Central memory CD8-positive, alpha-beta T cell (primary cell): ENCODE measurements around the gene DDIT3.

ENCODE experiments used
- ATAC-seq: fragments of 150-1000 bp; cut with Tn5 transposase; replicated peaks from 2 replicates; pipeline ENCODE4 v1.10.0; 2022; ENCODE audit warnings: mild to moderate bottlenecking, moderate FRiP score, moderate number of reproducible peaks; ENCODE audit not compliant: poor library complexity, severe bottlenecking; ENCODE audit errors: extremely low read depth
- DNase-seq, 2 donors: peaks; one replicate each; pipeline ENCODE4 v3.0.0; 2021; ENCODE audit warnings: low spot score in 2 of 2
- H3K27ac Mint-ChIP-seq: one replicate; pipeline ENCODE4 v1.8.0; 2022; ENCODE audit warnings: low read depth, mild to moderate bottlenecking, moderate library complexity, mixed read lengths
- H3K27me3 Mint-ChIP-seq: one replicate; pipeline ENCODE4 v1.8.0; 2022; ENCODE audit warnings: mixed read lengths
- H3K36me3 Mint-ChIP-seq: one replicate; pipeline ENCODE4 v1.8.0; 2022; ENCODE audit warnings: mild to moderate bottlenecking, moderate library complexity, mixed read lengths; ENCODE audit not compliant: insufficient read depth
- H3K4me1 Mint-ChIP-seq: one replicate; pipeline ENCODE4 v1.8.0; 2022; ENCODE audit warnings: mixed read lengths
- H3K4me3 Mint-ChIP-seq: one replicate; pipeline ENCODE4 v1.8.0; 2022; ENCODE audit warnings: mild to moderate bottlenecking, moderate library complexity, mixed read lengths
- H3K9me3 Mint-ChIP-seq: one replicate; pipeline ENCODE4 v1.8.0; 2022; ENCODE audit warnings: mixed read lengths

The DDIT3 gene

GRCh38 chr12:57477710-57478681, 42.3 kb downstream of the DDIT3 start:
- DNase-seq, result peak in 1 of 2 donors; percentile 54
- Mint-ChIP-seq H3K4me3 (peak overlapping the region; percentile 96), H3K27me3 (no peaks in the 10 kb centered on the region), H3K9me3 (no peaks in the 10 kb centered on the region), H3K36me3 (peaks cover 61% of the 10 kb centered on the region), H3K4me1 (peaks cover 79% of the 10 kb centered on the region), H3K27ac (peak overlapping the region; percentile 97)
- ATAC-seq, result peak; percentile 33

DNA sequence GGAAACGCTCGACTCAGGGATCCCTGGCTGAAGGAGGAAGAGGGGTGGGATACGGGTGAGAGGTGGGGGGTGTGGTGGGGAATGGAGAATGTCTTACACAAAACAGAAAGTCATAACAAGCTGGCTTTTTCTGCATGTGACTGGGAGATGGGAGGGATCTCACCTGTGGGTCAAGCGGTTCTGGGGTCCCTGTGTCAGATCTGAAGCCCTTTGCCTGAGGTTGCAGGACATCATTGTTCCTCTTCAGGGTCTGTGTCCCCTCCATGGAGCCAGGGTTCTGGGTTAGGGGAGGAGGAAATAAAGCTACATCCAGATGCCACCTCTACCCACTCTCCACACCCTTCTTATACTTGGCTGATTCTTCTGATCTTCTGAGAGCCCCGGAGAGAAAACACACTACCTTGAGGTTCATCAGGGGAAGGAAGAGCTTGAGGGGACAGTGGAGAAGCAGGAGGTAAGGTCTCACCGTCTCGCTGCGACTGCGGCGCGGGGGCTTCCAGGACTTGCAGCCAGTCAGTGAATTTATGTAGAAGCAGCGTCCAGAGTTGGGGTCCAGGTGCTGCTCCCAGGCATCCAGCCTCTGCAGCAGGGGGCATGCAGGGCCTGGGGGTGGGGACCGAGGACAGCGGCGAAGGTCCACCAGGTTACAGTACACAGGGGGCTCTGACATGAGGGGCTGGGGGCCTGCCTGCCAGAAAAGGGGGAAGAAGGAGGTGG, 43.2 kb downstream of the DDIT3 start:
- H3K27me3 Mint-ChIP-seq, result no peaks in the 10 kb centered on the region
- peaks cover 63% of the 10 kb centered on the region for H3K36me3 Mint-ChIP-seq
- H3K4me3 Mint-ChIP-seq, result peak overlapping the region; percentile 96
- peak overlapping the region; percentile 97 for H3K27ac Mint-ChIP-seq
- peaks cover 84% of the 10 kb centered on the region for H3K4me1 Mint-ChIP-seq
- no peak for ATAC-seq
- H3K9me3 Mint-ChIP-seq, result no peaks in the 10 kb centered on the region
- no peak for DNase-seq

GRCh38 chr12:57476162-57476992, 43.9 kb downstream of the DDIT3 start:
- peak overlapping the region; percentile 96 for H3K4me3 Mint-ChIP-seq
- peak in 1 of 2 donors; percentile 67 for DNase-seq

DNA sequence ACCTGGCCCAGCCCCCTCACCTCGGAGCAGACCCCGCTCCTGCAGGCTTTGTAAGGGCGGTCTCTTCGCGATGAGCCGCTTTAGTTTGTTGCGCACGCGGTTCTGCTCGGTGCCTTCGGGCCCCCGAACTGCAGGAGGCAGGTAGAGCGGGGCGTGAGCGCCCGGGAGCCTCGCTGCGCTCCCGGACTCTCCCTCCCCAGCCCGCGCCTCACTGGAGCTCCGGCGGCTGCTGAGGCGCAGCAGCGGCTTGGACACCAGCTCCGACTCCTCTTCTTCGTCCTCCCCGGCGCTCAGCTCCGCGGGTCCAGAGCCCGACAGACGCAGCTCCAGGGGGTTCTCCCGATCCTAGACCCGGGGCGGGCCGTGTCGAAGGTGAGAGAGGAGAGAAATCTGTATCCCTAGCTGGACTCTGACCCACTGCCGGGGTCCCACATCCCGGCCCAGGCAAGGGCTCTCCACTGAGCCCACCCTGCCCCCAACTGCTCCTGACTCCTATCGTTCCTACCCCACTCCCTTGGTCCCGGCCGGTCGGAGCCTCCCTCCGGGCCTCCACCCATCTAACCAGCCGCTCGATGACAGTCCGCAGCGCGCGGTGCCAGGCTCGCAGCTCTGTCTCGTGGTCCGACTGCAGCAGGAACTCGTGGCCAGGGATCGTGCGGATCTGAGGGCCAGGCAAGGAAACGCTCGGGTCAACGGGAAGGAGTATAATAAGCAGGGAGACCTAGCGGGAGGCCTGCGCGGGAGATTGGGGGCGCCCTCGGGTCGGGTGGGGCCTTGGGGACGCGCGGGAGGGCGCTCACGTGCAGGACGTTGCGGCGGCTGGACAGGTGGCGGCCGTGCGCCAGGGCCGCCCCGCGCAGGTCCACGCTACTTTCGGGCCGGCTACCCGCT, 44.8 kb downstream of the DDIT3 start:
- Mint-ChIP-seq H3K27me3 (no peaks in the 10 kb centered on the region), H3K4me3 (peak overlapping the region; percentile 96), H3K27ac (peak overlapping the region; percentile 97), H3K9me3 (no peaks in the 10 kb centered on the region), H3K36me3 (peaks cover 73% of the 10 kb centered on the region), H3K4me1 (peaks cover 83% of the 10 kb centered on the region)
- no peak for ATAC-seq
- no peak for DNase-seq

More at GRCh38 chr12:57476162-57476992, 43.9 kb downstream of the DDIT3 start:
- H3K9me3 Mint-ChIP-seq, result no peaks in the 10 kb centered on the region
- H3K27me3 Mint-ChIP-seq, result no peaks in the 10 kb centered on the region
- peaks cover 71% of the 10 kb centered on the region for H3K36me3 Mint-ChIP-seq
- peaks cover 86% of the 10 kb centered on the region for H3K4me1 Mint-ChIP-seq
- H3K27ac Mint-ChIP-seq, result peak overlapping the region; percentile 97
- no peak for ATAC-seq

DNA sequence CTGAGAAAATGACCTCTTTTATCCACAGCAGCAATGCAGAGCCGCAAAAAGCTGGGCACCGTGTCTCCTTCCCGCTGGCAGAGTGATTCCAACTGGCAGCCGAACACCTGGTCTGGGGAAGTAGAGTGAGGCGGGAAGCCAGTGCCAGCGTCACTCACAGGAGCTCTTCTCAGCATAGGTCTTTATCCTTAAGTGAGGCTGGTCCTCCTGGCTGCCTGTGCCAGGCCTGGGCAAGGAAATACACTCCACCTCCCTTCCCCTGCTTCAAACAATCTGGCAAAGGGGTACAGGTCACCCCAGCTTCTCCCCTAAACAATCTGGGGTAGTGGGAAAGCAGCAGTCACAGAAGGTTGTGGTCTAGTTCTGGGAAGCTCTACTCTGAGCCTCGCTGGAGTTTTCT, 45.5 kb downstream of the DDIT3 start:
- peaks cover 69% of the 10 kb centered on the region for H3K36me3 Mint-ChIP-seq
- ATAC-seq, result no peak
- no peak for DNase-seq
- H3K4me1 Mint-ChIP-seq, result peaks cover 77% of the 10 kb centered on the region
- peak overlapping the region; percentile 50 for H3K27ac Mint-ChIP-seq
- no peaks in the 10 kb centered on the region for H3K9me3 Mint-ChIP-seq
- peak overlapping the region; percentile 96 for H3K4me3 Mint-ChIP-seq
- no peaks in the 10 kb centered on the region for H3K27me3 Mint-ChIP-seq

DNA sequence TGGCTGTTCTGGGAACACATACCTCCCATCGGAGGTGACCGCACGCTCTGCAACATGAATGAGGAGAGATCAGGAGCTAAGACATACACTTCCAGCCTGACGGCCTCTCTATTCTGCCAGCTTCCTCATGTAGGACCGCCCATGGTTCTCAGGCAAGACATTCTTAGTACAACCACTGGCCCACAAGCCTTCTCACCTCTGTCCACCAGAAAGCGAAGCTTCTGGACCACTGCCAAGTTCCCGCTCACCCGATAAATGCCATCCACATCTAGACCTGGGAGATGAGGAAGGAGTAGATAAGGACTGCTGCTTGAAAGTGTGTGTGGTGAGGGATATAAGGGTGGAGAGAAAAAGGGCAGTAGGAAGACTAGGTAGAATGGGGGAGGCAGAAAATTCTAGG, 45.9 kb downstream of the DDIT3 start:
- H3K27me3 Mint-ChIP-seq, result no peaks in the 10 kb centered on the region
- no peak for ATAC-seq
- no peak for DNase-seq
- H3K4me1 Mint-ChIP-seq, result peaks cover 72% of the 10 kb centered on the region
- H3K4me3 Mint-ChIP-seq, result peak overlapping the region; percentile 96
- H3K9me3 Mint-ChIP-seq, result no peaks in the 10 kb centered on the region
- peaks cover 65% of the 10 kb centered on the region for H3K36me3 Mint-ChIP-seq
- H3K27ac Mint-ChIP-seq, result peak overlapping the region; percentile 50

DNA sequence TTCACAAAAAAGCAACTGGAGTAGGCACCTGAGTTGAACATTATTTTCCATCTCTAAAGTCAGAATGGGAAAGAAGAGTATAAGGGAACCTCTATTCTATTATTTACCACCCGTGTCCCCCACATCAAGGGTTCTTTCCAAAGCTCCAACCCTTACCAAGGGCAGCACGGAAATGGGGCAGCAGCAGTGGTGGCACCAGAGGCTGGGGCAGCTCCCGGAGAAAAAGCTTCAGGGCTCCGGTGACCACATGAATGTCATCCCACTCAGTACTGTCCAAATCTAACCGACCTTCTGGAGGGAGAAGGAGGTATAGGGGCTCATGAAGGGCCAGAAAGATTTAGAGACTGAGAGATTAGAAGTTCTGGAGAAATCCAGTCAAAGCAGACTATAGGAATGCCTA, 46.4 kb downstream of the DDIT3 start:
- Mint-ChIP-seq H3K4me1 (peaks cover 67% of the 10 kb centered on the region), H3K9me3 (no peaks in the 10 kb centered on the region), H3K27me3 (no peaks in the 10 kb centered on the region), H3K36me3 (peaks cover 67% of the 10 kb centered on the region), H3K4me3 (peak overlapping the region; percentile 96), H3K27ac (peak overlapping the region; percentile 50)
- no peak for ATAC-seq
- DNase-seq, result no peak

GRCh38 chr12:57473392-57473791, 46.9 kb downstream of the DDIT3 start:
- peak overlapping the region; percentile 96 for H3K4me3 Mint-ChIP-seq
- no peak for DNase-seq
- peaks cover 68% of the 10 kb centered on the region for H3K36me3 Mint-ChIP-seq
- H3K9me3 Mint-ChIP-seq, result no peaks in the 10 kb centered on the region
- peaks cover 62% of the 10 kb centered on the region for H3K4me1 Mint-ChIP-seq
- H3K27ac Mint-ChIP-seq, result peak overlapping the region; percentile 50
- no peak for ATAC-seq
- no peaks in the 10 kb centered on the region for H3K27me3 Mint-ChIP-seq

GRCh38 chr12:57472391-57472790, 47.9 kb downstream of the DDIT3 start:
- Mint-ChIP-seq H3K4me3 (no peak overlapping the region), H3K27me3 (no peaks in the 10 kb centered on the region), H3K9me3 (no peaks in the 10 kb centered on the region), H3K27ac (peak overlapping the region; percentile 55), H3K36me3 (peaks cover 63% of the 10 kb centered on the region), H3K4me1 (peaks cover 56% of the 10 kb centered on the region)
- DNase-seq (no peak), ATAC-seq (no peak)

DNA sequence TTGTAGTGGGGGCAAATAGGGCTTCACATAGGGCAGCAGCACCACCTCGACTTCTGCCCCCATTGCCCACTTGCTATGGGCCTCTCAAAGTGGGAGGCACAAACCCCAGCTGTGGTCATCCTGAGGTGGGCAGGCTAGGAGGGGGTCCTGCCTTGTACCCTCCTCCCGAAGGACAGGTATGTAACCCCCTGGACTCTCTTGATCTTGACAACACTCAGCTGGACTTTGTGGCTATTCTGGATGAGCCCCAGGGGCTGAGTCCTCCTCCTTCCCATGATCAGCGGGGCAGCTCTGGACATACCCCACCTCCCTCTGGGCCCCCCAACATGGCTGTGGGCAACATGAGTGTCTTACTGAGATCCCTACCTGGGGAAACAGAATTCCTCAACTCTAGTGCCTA, 48.7 kb downstream of the DDIT3 start:
- no peak overlapping the region for H3K4me3 Mint-ChIP-seq
- peak overlapping the region; percentile 55 for H3K27ac Mint-ChIP-seq
- DNase-seq (no peak), ATAC-seq (no peak)
- no peaks in the 10 kb centered on the region for H3K27me3 Mint-ChIP-seq
- H3K36me3 Mint-ChIP-seq, result peaks cover 55% of the 10 kb centered on the region
- H3K9me3 Mint-ChIP-seq, result no peaks in the 10 kb centered on the region
- H3K4me1 Mint-ChIP-seq, result peaks cover 53% of the 10 kb centered on the region

DNA sequence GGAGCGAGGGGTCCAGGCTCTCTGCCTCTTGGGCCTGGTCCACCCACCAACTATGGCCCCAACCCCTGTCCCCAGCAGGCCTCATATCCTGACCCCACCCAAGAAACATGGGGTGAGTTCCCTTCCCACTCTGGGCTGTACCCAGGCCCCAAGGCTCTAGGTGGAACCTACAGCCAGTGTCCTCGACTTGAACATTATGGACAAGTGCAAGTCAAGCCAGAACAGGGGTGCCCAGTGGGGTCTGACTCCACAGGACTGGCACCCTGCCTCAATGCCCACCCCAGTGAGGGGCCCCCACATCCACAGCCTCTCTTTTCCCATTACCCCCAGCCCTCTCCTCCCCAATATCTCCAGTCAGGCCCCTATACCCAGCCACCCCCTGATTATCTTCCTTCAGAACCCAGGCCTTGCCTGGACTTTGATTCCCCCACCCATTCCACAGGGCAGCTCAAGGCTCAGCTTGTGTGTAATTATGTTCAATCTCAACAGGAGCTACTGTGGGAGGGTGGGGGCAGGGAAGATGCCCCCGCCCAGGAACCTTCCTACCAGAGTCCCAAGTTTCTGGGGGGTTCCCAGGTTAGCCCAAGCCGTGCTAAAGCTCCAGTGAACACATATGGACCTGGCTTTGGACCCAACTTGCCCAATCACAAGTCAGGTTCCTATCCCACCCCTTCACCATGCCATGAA, 49.2 kb downstream of the DDIT3 start:
- H3K4me3 Mint-ChIP-seq, result no peak overlapping the region
- H3K36me3 Mint-ChIP-seq, result peaks cover 50% of the 10 kb centered on the region
- peaks cover 47% of the 10 kb centered on the region for H3K4me1 Mint-ChIP-seq
- H3K27ac Mint-ChIP-seq, result peak overlapping the region; percentile 55
- DNase-seq (no peak), ATAC-seq (no peak)
- no peaks in the 10 kb centered on the region for H3K9me3 Mint-ChIP-seq
- H3K27me3 Mint-ChIP-seq, result no peaks in the 10 kb centered on the region
